Prostate gland (tissue), 2 donors: Measurements from ENCODE around the gene LENG9. TPM values are rescaled to one million over a fixed set of nuclear protein-coding genes. Genes with fewer than 3 reads are reported as not detected.

Source experiments
- DNase-seq: peaks from one replicate; pipeline ENCODE4 v3.0.0-alpha.2; 2019; ENCODE audit warnings: low spot score
- H3K27ac ChIP-seq, 2 donors: fragments of 200-600 bp; sonication (generic); 2 replicates each; pipeline ENCODE4 v1.5.1; 2017 to 2019
- H3K27me3 ChIP-seq: fragments of 200-600 bp; sonication (generic); replicated peaks from 2 replicates; pipeline ENCODE4 v1.5.1; 2019; ENCODE audit not compliant: insufficient read depth
- H3K36me3 ChIP-seq, 2 donors: fragments of 200-600 bp; sonication (generic); 1 replicate in 1 of 2; 2 replicates in 1 of 2; pipeline versions ENCODE4 v1.5.1 to v1.8.1; 2017 to 2019
- H3K4me1 ChIP-seq: fragments of 200-600 bp; sonication (generic); replicated peaks from 2 replicates; pipeline ENCODE4 v1.5.1; 2019
- H3K4me3 ChIP-seq, 2 donors: fragments of 200-600 bp; sonication (generic); 2 replicates each; pipeline ENCODE4 v1.5.1; 2017 to 2019
- H3K9me3 ChIP-seq: fragments of 200-600 bp; sonication (generic); 2 replicates; pipeline ENCODE4 v1.5.1; 2017
- POLR2A ChIP-seq: fragments of 450-650 bp; IDR thresholded peaks from one replicate; pipeline ENCODE4 v1.6.1; 2016; ENCODE audit warnings: antibody characterized with exemption, mild to moderate bottlenecking
- POLR2AphosphoS5 ChIP-seq: sonication (generic); formaldehyde crosslinking; IDR thresholded peaks from one replicate; pipeline ENCODE4 v1.6.1; 2017; ENCODE audit warnings: antibody characterized with exemption
- WGBS: methylation state at CpG from one replicate; pipeline ENCODE4 v1.1.5; 2018; 5-methylcytosine and 5-hydroxymethylcytosine counted together
- intact Hi-C: fragments of 100-400 bp; cut with DNase I; formaldehyde crosslinking; loops from one replicate; pipeline ENCODE4 v1.14.2; 2022
- total RNA-seq, 2 donors: library from RNA; depleted of rRNA; stranded (reverse); fragments of >200 nt; gene quantifications; one replicate each; pipeline ENCODE4 v1.1.0, GENCODE V29; 2016
- TF ChIP-seq, protein P1 (sequence below), 4 experiments: fragments of 200-600 bp in 2 of 4; fragments of 450-650 bp in 2 of 4; sonication (generic) in 2 of 4; IDR thresholded peaks; 1 replicate in 3 of 4; 2 replicates in 1 of 4; pipeline ENCODE4 v1.5.1; 2016 to 2019; ENCODE audit warnings: antibody characterized with exemption in 4 of 4, mild to moderate bottlenecking in 2 of 4, moderate library complexity in 2 of 4

LENG9 gene
- total RNA-seq, 2 donors from 2014 or later: 18.6 to 22.2 TPM

DNA sequence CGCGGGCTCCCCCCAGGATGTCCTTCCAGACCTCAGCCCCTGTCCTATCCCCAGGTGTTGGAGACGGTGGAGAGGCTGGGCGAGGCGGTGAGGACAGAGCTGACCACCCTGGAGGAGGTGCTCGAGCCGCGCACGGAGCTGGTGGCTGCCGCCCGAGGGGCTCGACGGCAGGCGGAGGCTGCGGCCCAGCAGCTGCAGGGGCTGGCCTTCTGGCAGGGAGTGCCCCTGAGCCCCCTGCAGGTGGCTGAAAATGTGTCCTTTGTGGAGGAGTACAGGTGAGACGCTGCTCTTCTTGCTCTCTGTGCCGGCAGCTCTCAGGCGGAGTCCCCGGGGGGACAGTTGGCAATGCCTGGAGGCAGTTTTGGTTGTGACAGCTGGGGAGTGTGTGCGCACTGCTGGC is 41.4 kb downstream of the LENG9 start:
- TF ChIP-seq POLR2AphosphoS5 (no peak), POLR2A (no peak)
- TF ChIP-seq, protein P1, sequence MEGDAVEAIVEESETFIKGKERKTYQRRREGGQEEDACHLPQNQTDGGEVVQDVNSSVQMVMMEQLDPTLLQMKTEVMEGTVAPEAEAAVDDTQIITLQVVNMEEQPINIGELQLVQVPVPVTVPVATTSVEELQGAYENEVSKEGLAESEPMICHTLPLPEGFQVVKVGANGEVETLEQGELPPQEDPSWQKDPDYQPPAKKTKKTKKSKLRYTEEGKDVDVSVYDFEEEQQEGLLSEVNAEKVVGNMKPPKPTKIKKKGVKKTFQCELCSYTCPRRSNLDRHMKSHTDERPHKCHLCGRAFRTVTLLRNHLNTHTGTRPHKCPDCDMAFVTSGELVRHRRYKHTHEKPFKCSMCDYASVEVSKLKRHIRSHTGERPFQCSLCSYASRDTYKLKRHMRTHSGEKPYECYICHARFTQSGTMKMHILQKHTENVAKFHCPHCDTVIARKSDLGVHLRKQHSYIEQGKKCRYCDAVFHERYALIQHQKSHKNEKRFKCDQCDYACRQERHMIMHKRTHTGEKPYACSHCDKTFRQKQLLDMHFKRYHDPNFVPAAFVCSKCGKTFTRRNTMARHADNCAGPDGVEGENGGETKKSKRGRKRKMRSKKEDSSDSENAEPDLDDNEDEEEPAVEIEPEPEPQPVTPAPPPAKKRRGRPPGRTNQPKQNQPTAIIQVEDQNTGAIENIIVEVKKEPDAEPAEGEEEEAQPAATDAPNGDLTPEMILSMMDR (IDR thresholded peaks at IDR 0.05): no peak
- no peaks in the 10 kb centered on the region for H3K4me1 ChIP-seq
- intact Hi-C loops: no loop called here
- no peaks in the 10 kb centered on the region for H3K36me3 ChIP-seq
- no peak overlapping the region for H3K4me3 ChIP-seq
- H3K27ac ChIP-seq: no peak overlapping the region
- H3K27me3 ChIP-seq: peaks cover 16% of the 10 kb centered on the region
- H3K9me3 ChIP-seq: no peaks in the 10 kb centered on the region
- WGBS: 69% methylated on average over 20 of the region's 20 CpGs
- DNase-seq: no peak

- intact Hi-C loops: no loop called here
- 89% methylated on average over 7 of the region's 7 CpGs for WGBS
- no peak for DNase-seq
Measured at GRCh38 chr19:54421521-54421920, 42.1 kb downstream of the LENG9 start.

DNA sequence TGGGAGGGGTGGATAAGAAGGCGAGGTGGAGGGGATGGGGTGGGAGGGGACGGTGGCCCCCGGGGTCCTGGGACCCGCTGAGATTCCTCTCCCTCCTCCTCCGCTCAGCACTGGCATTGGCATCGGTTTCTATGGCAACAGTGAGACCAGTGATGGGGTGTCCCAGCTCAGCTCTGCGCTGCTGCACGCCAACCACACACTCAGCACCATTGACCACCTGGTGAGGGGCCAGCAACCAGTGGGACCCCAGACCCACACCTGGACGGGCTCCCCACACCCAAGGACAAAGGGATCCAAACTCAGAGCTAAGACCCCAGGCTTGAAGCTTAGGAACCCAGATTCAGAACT is 42.4 kb downstream of the LENG9 start:
- H3K9me3 ChIP-seq: no peaks in the 10 kb centered on the region
- intact Hi-C loops: no loop called here
- peaks cover 23% of the 10 kb centered on the region for H3K27me3 ChIP-seq
- no peak overlapping the region for H3K4me3 ChIP-seq
- 21% methylated on average over 8 of the region's 9 CpGs for WGBS
- DNase-seq: no peak
- TF ChIP-seq POLR2AphosphoS5 (no peak), POLR2A (no peak)
- TF ChIP-seq, protein P1 (IDR thresholded peaks at IDR 0.05): no peak
- no peak overlapping the region for H3K27ac ChIP-seq
- no peaks in the 10 kb centered on the region for H3K36me3 ChIP-seq
- no peaks in the 10 kb centered on the region for H3K4me1 ChIP-seq

More at GRCh38 chr19:54421521-54421920, 42.1 kb downstream of the LENG9 start:
- Histone ChIP-seq H3K4me3 (no peak overlapping the region), H3K27me3 (peaks cover 20% of the 10 kb centered on the region), H3K4me1 (no peaks in the 10 kb centered on the region), H3K9me3 (no peaks in the 10 kb centered on the region), H3K36me3 (no peaks in the 10 kb centered on the region), H3K27ac (no peak overlapping the region)
- TF ChIP-seq, protein P1 (IDR thresholded peaks at IDR 0.05): no peak
- TF ChIP-seq POLR2A (no peak), POLR2AphosphoS5 (no peak)

GRCh38 chr19:54420383-54421168 is 43.0 kb downstream of the LENG9 start:
- no peak overlapping the region for H3K4me3 ChIP-seq
- 7% methylated on average over 32 of the region's 37 CpGs for WGBS
- TF ChIP-seq, protein P1 (IDR thresholded peaks at IDR 0.05): no peak
- TF ChIP-seq POLR2A (no peak), POLR2AphosphoS5 (no peak)
- H3K9me3 ChIP-seq: no peaks in the 10 kb centered on the region
- peaks cover 28% of the 10 kb centered on the region for H3K27me3 ChIP-seq
- no peak overlapping the region for H3K27ac ChIP-seq
- intact Hi-C loops: no loop called here
- H3K36me3 ChIP-seq: no peaks in the 10 kb centered on the region
- H3K4me1 ChIP-seq: no peaks in the 10 kb centered on the region
- no peak for DNase-seq

DNA sequence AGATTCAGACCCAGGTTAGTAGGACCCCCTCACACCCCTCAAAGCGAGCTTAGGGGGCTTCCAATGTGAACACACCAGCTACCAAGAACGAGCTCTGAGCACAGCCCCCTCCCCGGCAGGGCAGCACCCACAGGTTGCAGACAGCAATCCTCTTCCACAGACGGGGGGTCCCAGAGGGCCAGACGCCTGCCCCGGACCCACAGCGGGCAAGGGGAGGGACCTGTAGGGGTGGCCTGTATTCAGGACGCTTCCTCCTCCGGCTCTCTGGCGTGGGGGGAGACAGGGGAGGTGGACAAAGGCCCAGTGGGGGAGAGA is 43.6 kb downstream of the LENG9 start:
- TF ChIP-seq POLR2A (no peak), POLR2AphosphoS5 (no peak)
- TF ChIP-seq, protein P1 (IDR thresholded peaks at IDR 0.05): no peak
- Histone ChIP-seq H3K4me1 (no peaks in the 10 kb centered on the region), H3K27me3 (peaks cover 34% of the 10 kb centered on the region), H3K27ac (no peak overlapping the region), H3K4me3 (no peak overlapping the region), H3K9me3 (no peaks in the 10 kb centered on the region), H3K36me3 (no peaks in the 10 kb centered on the region)
- WGBS: 41% methylated on average over 8 of the region's 10 CpGs
- intact Hi-C loops: no loop called here
- no peak for DNase-seq
